K562 (cell line): ENCODE results near the gene SLAMF6. TPM values are rescaled to one million over a fixed set of nuclear protein-coding genes. Genes with fewer than 3 reads are reported as not detected.

Experiments used
- FOXP4 ChIP-seq: sonication (generic); formaldehyde crosslinking; IDR thresholded peaks from 2 replicates; pipeline ENCODE4 v1.8.0; 2022; ENCODE audit warnings: mild to moderate bottlenecking, missing genetic modification reagents, borderline replicate concordance
- JUNB ChIP-seq: fragments of 450-650 bp; formaldehyde crosslinking; conservative IDR thresholded peaks from 2 replicates; pipeline ENCODE4 v1.4.0; 2020; ENCODE audit warnings: mild to moderate bottlenecking
- SREBF2 ChIP-seq: sonication (generic); formaldehyde crosslinking; IDR thresholded peaks from 2 replicates; pipeline ENCODE4 v1.4.0; 2020; ENCODE audit warnings: mild to moderate bottlenecking, missing genetic modification reagents
- ZBTB40 ChIP-seq, 2 experiments: fragments of 450-650 bp in 1 of 2; sonication (generic) in 1 of 2; formaldehyde crosslinking in 1 of 2; IDR thresholded peaks; 2 replicates each; pipeline versions ENCODE4 v1.7.1 to v1.9.0; 2016 to 2022; ENCODE audit warnings: inconsistent platforms in 1 of 2, mild to moderate bottlenecking in 1 of 2, missing genetic modification reagents in 1 of 2
- polyA plus RNA-seq, 8 experiments: library from polyadenylated mRNA; depleted of rRNA in 4 of 8; stranded (reverse) in 5 of 8; unstranded in 3 of 8; fragments of >200 nt; fragmentation: Nextera tagmentation in 2 of 8; fragmentation: Illumina TruSeq in 1 of 8; extraction: Ambion mirVana in 2 of 8; extraction: Trizol in 1 of 8; gene quantifications; 2 replicates each; pipeline versions ENCODE4 v1.2.1 to v1.2.3, GENCODE V29; 2011 to 2014; ENCODE audit warnings: inconsistent platforms in 1 of 8, missing spikeins in 1 of 8
- total RNA-seq, 7 experiments: library from RNA; depleted of rRNA in 6 of 7; stranded (reverse); fragments of >200 nt in 6 of 7; fragmentation: Illumina TruSeq in 2 of 7; extraction: Trizol in 2 of 7; gene quantifications; 2 replicates each; pipeline versions ENCODE4 v1.2.1 to v1.2.3, GENCODE V29; 2011 to 2021; ENCODE audit warnings: low replicate concordance in 1 of 7
- TF ChIP-seq, protein P1 (sequence below): IDR thresholded peaks from 2 replicates; pipeline ENCODE4 v1.6.1; 2016; ENCODE audit warnings: missing genetic modification characterization, missing compliant biosample characterization

SLAMF6 gene
- total and polyA plus RNA-seq, 9 of the 15 experiments (the other 6 are each of a cell fraction or from before 2014, with no cell fraction given) = 0.56 to 4.8 (median 1.1) TPM

- TF ChIP-seq ZBTB40 (IDR thresholded peaks at IDR 0.05) = peak; percentile 80
- TF ChIP-seq ZBTB40 (CRISPR knock-in tag; IDR thresholded peaks at IDR 0.05) = no peak
- TF ChIP-seq JUNB (CRISPR knock-in tag) = no peak
- TF ChIP-seq, protein P1, sequence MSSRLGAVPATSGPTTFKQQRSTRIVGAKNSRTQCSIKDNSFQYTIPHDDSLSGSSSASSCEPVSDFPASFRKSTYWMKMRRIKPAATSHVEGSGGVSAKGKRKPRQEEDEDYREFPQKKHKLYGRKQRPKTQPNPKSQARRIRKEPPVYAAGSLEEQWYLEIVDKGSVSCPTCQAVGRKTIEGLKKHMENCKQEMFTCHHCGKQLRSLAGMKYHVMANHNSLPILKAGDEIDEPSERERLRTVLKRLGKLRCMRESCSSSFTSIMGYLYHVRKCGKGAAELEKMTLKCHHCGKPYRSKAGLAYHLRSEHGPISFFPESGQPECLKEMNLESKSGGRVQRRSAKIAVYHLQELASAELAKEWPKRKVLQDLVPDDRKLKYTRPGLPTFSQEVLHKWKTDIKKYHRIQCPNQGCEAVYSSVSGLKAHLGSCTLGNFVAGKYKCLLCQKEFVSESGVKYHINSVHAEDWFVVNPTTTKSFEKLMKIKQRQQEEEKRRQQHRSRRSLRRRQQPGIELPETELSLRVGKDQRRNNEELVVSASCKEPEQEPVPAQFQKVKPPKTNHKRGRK = peak; percentile 94
- no peak for TF ChIP-seq FOXP4 (CRISPR knock-in tag)
- TF ChIP-seq SREBF2 (CRISPR knock-in tag) = no peak
These were observed 14.9 kb upstream of the SLAMF6 start (continued) for GRCh38 chr1:160537714-160538665.
